Stimulated activated CD8-positive, alpha-beta memory T cell treated with anti-CD3 and anti-CD28 coated beads, Interleukin-4, amount 100 ng/mL, for 1 hour (primary cell): ENCODE data around the gene S1PR5.

Source experiments
- DNase-seq, 2 donors: peaks; one replicate each; pipeline ENCODE4 v3.0.0-alpha.2; 2020; ENCODE audit warnings: low read depth in 2 of 2, low spot score in 1 of 2

Gene S1PR5

DNA sequence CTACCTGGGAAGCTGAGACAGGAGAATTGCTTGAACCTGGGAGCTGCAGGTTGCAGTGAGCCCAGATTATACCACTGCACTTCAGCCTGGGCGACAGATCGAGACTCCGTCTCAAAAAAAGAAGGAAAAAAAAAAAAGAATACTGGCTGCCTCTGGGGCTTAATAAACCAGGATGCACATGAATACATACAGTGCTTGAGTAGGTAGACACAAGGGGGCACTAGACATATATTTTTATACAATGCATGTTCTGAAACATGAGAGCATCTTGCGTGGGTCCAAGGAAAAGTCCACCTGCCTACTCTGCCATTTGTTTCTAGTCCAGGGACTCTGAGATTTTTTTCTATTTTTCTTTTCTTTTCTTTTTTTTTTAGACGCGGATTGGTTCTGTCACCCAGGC is 45.3 kb downstream of the S1PR5 start:
- DNase-seq, result no peak

DNA sequence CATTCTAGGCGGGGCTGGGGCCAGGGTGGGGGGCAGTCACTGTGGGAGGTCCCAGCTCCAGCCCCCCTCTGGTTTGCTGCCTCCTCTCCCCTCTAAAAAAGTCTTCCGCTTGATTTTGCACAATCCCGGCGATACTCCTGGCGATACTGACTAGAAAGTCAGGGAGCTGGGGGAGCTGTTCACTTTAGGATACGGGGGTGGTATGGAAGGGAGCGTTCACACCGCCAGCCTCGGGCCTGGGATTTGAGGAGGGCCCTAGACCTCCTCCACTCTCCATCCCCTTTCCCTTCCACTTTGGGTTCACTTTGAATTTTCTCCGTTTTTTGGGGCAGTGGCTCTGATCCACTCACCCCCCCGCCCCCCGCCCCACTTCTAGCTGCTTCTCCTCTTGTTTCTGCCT is 49.1 kb downstream of the S1PR5 start:
- no peak for DNase-seq

- no peak for DNase-seq
Measured at GRCh38 chr19:10467104-10467706, 50.0 kb downstream of the S1PR5 start.

DNA sequence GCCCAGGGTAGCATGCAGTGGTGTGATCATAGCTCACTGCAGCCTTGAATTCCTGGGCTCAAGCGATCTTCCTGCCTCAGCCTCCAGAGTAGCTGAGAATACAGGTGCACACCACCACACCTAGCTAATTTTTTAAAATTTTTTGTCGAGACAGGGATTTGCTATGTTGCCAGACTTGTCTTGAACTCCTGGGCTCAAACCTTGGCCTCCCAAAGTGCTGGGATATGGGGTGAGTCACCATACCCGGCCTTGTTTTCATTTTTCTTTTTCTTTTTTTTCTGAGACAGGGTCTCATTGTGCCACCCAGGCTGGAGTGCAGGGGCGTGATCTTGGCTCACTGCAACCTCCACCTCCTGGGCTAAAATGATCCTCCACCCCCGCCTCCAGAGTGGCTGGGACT is 52.8 kb downstream of the S1PR5 start:
- DNase-seq, result no peak
